ENCODE measurements around the gene ANO4.
"Not testable (repeated sequence)": the region's sequence is repeated elsewhere in the genome, so short reads cannot be mapped to it uniquely, and the experiment has no call there.

ANO4 gene

DNA sequence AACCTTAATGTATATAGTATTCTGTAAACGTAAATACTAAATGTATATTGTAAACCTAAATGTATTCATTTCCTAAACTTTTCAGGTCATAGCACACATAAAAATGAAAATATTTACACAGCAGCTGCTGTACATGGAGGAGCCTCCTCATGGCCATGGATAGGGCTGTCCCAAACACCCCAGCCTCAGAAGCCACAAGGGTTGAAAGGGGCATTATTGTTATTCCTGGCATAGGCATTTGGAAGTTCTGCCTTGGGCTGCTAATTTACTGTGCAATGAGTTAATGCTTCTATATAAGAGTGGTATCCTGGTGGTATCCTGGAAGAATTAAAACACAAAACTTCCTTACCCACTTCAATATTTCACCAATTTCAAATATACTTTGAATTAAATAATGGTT lies 256.1 kb downstream of the ANO4 start:
- no peak for DNase-seq

DNA sequence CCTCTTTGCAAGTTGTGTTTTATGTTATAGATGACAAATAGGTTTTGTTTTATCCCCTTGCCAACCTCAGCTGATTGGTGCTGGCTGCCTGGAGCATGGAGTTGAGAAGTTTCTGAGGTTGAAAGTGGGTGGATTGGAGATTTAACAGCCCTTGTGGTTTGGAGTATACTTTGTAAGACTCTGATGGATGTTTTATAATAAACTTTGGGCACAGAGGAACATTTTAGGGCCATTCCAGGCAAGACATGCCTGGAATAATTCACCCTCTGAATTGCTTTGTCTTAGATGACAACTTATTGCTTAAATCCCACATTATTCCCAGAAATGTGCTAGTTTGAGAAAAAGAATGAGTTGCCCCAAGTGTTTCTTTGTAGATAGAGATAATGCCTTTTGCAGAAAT lies 256.6 kb downstream of the ANO4 start:
- DNase-seq = no peak

DNA sequence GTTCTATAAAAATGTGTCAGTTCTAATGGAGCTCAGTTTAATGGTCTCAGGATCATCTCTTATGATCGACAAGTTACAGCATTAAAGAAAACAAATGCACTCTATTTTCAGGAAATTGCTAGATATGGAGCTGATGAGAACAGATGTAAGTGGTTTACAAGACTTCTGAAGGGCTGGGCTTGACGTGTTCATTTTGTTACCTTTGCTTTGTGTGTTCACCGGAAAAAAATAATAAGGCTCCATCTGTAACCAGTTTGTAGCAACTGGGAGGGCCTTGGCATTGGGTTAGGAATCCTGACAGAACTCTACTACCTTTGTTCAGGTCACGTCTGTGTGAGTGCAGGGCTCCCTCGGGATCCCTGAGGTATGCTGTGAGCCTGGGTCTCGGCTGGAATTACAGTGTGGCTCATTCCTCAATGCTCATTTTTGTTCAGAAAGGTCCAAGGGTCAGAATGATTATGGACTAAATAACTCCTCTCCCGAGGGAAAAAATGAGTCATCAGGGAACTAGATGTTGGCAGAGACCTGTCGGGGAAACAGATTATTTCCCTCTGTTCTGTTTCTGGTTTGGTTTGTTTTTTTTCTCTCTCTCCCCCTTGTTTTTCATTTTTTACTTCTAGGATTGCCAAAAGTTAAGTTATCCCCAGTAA lies 257.4 kb downstream of the ANO4 start:
- no peak for DNase-seq

DNA sequence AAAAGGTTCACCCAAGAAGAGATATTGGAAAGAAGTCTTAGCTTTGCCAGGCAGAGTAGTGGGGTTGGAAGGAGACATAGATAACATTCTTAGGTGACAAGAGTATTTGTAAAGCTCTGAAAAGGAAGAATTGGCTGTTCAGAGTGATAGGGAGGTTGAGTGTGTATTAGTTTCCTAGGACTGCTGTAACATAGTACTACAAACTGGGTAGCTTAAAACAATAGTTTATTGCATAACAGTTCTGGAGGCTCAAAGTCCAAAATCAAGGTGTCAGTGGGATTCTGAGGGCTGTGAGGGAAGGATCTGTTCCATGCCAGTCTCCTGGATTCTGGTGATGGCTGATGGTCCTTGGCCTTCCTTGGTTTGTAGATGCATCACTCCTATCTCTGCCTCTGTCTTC lies 258.6 kb downstream of the ANO4 start:
- DNase-seq = no peak

DNA sequence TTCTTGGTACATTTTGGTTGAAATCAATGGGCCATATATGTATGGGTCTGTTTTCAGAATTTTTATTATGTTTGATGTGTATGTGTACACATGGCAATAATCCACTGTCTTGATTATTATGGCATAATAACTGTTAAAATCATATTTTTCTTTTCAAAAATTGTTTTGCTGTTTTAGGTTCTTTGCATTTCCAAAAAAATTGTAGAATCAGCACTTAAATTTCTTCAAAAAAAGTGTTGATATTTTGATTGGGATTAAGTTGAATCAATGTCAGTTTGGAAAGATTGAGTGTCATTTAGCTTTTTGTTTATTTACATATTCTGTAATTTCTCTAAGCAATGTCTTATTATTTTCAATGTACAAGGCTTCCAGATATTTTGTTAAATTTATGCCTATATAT lies 261.4 kb downstream of the ANO4 start:
- DNase-seq = no peak

DNA sequence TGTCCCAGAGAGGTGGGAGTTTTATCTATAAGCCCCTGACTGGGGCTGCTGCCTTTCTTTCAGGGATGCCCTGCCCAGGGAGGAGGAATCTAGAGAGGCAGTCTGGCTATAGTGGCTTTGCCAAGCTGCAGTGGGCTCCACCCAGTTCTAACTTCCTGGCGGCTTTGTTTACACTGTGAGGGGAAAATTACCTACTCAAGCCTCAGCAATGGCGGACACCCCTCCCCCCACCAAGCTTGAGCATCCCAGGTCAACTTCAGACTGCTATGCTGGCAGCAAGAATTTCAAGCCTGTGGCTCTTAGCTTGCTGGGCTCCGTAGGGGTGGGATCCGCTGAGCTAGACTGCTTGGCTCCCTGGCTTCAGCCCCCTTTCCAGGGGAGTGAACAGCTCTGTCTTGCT lies 267.9 kb downstream of the ANO4 start:
- not testable (repeated sequence) for DNase-seq

DNA sequence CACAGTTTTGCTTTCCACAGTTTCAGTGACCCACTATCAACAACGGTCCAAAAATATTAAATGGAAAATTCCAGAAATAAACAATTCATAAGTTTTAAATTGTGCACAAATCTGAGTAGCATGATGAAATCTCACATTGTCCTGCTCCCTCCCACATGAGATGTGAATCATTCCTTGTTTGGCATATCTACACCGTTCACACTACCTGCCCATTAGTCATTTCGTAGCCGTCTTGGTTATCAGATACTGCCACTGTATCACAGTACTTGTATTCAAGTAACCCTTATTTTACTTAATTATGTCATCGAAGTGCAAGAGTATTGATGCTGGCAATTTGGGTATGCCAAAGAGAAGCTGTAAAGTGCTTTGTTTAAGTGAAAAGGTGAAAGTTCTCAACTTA lies 270.1 kb downstream of the ANO4 start:
- DNase-seq = no peak

DNA sequence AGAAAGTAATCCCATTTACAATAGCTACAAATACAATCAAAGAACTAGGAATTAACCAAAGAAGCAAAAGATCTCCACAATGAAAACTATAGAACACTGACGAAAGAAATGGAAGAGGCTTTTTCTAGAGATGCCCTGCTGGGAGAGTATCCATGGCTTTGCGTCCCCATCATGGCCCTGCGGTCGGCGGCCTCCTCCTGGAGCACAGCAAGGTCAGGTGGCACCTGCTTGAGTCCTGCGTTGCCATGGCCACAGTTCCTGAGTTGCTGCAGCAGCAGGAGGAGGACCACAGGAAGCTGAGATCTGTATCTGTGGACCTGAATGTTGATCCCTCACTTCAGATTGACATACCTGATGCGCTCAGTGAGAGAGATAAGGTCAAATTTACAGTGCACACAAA lies 271.9 kb downstream of the ANO4 start:
- no peak for DNase-seq

DNA sequence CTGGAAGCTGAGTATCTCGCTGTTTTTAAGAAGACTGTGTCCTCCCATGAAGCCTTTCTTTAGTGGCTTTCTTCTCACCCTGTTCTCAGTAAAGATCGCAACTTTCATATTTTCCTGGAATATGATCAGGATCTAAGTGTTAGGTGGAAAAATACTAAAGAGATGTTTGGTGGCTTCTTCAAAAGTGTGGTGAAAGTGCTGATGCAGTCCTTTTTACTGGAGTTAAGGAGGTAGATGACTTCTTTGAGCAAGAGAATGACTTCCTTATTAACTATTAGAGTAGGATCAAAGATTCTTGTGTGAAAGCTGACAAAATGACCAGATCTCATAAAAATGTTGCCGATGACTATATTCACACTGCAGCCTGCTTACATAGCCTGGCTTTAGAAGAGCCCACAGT lies 273.8 kb downstream of the ANO4 start:
- DNase-seq = no peak

DNA sequence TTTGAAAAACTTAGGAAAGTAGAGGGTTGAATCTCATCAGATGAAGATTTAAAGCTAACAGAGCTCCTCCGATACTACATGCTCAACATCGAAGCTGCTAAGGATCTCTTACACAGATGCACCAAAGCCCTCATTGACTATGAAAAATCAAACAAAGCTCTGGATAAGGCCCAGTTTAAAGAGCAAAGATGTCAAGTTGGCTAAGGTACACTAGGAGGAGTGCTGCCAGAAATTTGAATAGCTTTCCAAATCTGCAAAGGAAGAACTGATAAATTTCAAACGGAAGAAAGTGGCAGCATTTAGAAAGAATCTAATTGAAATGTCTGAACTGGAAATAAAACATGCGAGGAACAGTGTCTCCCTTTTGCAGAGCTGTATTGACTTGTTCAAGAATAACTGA lies 274.3 kb downstream of the ANO4 start:
- no peak for DNase-seq

DNA sequence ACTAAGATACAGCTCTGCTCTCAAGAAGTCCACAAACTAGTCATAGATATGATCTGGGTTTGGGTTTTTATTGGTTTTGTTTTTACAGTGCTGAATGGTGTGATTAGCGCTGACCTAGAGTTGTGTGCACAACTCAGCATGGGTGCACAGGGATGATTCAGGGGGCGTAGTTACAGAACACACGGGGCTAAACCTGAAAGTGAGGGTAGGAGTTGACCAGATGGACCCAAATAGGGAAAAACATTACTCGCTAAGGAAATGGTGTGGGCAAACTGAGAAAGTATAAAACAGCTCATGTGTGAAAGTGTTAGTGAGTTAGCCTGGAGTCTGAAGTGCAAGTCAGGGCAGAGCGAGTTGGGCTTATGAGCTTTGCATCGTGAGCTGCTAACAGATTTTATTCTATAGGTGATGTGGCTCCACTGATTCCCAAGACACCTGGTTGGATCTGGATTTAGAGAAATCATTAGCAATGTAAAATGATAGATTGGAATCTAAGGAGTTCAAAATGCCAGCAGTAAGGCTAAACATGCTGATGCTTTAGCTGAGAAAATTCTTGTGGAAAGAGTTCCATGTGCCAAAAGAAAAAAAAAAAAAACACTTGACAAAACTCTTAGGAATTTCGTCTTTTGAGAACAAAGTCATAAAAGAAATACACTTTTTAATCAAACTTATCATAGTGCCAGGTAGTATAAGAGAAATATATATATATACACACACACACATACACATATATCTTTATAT lies 280.5 kb downstream of the ANO4 start:
- DNase-seq = no peak

DNA sequence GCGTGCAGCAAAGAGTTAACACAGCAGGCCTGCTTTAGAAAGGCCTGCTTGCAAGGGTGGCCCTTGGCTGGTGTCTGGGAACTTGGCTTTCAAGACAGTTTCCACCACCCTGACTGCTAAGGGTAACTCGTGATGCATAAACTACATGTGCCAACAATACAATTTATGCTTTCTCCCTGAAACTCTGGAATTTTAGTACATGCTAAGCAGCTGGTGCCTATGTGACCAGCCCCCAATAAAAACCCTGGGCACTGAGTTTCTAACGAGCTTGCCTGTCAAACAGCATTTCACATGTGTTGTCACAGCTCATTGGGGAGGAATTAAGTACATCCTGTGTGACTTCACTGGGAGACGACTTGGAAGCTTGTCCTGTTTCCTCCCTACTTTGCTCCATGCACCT lies 282.3 kb downstream of the ANO4 start:
- DNase-seq = no peak

DNA sequence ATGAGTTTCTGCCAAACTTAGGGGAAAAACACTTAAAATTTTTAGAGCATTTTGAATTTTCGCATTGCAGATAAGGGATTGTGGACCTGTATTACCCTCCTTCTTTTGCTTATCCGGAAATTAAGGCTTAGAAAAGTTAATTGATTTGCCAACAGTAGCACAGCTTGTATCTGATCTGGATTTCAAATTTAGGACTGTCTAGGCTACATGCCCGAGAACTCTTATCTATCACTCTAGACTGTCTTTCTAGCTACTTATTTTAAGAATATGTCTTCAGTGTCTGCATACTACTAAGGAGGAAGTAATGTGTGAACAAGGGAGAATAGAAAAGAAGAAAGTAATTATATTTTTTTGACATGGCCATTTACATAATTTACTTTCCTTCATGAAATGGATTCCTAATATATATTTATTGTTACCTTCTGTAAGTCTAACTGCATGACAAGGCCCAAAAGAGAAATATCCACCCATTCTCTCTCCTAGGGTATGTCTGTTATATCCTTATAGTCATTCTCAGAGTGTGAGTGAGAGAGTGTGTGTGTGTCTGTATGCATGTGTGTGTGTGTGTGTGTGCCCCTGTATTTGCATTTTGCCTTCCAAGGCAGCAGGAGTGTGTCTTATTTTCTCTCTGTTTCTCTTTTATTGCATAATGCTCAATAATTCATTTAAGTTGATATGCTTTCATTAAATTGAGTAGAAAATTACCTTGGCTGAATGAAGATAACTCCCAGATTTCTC lies 283.4 kb downstream of the ANO4 start:
- DNase-seq = no peak

DNA sequence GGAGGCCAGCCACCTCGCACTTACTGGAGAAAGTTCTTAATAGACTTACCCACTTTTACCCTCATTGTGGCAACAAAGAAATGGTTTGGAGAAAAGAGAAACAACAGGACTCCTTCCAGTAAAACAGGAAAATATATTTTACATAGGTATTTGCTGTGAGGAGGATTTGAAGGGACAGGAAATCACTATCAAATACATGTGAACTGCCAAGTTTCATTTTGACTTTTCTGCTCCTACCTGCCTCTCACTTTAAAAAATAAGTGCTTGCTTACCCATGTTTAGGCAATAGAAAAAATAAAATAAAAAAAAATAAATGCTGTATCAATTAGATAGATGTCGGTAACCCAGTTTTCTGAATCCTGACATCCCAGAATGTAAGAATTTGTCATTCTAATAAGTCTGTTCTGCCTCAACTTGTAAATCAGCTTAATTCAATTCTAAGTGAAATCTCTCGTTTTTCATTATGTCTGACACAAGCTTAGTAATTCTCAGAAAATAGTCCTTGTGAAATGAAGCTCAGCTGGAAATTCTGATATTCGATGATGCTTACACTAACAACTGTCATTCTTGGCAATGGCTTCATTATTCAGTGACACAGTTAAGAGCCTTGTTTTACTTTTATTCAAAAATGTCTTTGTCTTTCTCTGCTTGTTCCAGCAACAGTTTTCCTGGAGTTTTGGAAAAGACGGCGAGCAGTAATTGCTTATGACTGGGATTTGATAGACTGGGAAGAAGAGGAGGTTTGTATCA lies 284.1 kb downstream of the ANO4 start:
- no peak for DNase-seq

DNA sequence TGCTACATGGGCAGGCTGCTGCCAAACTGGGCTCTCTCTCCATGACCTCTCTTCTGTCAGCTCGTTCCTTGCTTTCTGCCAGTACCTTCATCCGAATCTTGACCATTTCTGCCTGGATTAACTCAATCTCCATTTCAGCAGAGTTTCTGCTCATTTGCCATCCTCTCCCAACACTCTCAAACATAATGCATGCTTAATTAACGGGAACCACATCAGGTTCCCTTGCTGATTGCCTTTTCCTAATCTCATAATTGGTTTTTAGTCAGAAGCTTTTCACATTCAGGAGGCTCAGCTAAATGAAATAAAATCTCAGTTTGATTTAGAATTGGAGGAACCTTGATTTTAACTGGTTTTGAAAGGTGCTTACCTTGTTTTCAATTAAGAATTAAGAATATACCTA lies 288.1 kb downstream of the ANO4 start:
- DNase-seq = no peak

DNA sequence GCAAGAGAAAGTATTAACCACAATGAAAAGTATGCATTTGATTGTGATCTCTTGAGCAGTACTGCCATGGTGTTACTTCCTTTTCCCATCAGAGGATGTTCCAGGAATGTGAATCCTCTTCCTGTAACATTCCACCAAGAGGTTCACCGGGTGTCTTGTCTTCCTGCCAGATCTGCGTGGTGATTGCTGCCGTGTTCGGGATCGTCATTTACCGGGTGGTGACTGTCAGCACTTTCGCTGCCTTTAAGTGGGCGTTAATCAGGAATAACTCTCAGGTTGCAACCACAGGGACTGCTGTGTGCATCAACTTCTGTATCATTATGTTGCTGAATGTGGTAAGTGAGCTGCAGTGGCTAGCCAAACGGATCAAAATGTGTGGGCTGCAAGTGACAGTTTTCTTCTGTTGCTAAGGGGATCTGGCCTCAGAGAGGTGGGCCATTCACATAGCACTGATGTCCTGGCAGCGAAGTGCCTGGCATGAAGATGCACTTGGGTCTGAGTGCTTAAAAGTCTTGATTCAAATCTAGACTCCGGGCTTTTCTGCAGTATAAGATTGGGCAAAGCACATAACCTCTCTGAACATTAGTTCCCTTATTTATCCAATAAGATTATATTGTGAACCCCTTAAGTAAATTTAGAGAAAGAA lies 292.0 kb downstream of the ANO4 start:
- no peak for DNase-seq

DNA sequence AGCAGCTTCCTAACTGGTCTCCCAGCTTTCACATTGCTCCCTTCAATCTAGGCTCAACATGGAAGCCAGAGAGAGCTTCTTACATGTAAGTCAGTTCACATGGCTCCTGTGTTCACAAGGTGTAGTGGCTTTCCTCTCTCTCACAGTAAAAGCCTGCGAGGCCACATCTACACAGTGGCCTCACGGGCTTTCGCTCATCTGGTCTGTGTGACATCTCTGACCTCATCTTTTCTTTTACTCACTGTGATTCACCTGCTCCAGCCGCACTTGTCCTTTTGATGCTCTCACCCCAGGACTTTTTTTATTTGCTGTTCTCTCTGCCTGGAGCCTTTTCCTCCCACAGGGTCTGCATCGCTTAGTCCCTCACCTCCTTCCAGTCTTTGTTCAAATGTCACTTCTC lies 293.3 kb downstream of the ANO4 start:
- DNase-seq = no peak

DNA sequence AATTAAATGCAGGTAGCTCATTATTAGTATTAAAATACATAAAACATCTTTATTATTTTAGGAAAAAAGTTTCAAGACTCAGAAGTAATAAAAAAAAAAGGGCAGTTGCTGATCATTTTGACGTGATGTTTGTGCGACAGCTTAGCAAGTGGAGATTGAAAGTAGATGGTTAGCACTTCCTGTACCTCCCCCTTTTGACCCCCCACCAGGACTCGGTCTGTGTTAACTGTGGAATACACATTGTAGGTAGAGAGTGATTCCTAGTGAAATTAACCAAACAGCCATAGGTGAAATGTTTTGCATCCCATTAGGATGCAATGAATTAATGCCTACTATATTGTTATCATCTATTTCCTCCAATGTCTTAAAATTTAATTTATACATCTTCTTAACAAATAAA lies 294.7 kb downstream of the ANO4 start:
- no peak for DNase-seq

DNA sequence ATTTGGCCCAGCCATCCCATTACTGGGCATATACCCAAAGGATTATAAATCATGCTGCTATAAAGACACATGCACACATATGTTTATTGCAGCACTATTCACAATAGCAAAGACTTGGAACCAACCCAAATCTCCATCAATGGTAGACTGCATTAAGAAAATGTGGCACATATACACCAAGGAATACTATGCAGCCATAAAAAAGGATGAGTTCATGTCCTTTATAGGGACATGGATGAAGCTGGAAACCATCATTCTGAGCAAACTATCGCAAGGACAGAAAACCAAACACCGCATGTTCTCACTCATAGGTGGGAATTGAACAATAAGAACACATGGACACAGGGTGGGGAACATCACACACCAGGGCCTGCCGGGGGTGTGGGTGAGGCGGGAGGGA lies 295.6 kb downstream of the ANO4 start:
- DNase-seq = not testable (repeated sequence)

DNA sequence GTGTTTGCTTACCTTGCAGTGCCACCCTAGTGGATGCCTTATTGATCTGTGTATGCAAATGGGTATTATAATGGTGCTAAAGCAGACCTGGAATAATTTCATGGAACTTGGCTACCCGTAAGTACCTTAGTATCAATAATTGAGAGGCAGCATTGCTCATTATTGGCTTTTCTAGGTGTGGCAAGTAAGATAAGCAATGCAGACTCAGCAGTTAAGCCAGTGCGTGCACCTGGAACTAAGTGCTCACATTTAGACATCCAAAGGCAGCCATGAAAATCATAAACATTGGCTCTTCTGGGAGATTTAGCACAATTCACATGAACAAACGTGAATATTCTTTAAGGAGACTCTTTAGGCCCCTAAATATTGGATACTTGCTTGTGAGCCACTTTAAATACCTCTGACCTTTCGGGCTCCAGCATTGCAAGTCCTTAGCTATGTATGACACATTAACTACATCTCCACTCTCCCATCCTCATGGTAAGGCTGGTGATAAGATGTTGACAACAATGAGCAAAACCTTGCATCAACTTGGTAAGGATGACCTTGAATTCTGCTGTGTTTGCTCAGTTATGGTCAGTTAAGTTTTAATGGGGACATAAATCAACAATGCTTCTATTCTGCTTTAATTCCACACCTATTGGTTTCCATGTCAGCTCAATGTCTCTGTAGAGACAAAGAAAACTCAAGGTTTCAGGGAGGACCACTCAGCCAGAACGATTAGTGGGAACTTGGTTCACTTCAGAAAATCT lies 303.4 kb downstream of the ANO4 start:
- no peak for DNase-seq

DNA sequence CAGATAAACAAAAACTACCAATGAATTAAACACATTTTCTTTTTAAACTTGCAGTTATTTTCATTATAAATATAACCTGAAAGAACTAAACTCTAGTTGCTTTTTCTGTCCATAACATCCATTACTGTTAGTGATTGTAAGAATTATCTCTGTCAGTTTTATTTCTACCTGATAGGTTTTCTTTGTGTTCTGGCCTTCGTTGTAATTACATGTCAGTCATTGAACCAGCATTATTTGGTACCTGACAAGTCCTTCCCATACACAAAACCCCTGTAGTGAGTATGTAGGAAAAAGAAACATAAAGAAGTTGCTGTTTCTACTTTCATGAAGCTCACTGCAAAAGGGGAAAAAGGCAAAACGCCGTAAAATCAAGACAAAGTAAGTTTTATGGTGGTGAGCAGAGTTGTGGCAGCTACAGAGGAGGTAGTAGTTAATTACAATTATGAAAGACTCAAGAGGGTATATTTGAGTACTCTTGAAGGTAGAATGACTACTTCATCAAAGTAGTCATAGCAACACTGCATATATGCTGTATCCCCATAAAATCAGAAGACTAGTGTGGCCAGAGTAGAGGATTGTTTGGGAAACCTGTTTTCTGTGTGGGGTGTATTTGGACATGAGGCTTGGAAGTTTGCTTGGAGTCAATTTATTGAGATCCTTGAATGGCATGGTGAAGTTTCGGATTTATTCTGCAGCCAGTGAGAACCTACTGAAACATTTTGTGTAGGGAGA lies 312.6 kb downstream of the ANO4 start:
- DNase-seq = no peak

DNA sequence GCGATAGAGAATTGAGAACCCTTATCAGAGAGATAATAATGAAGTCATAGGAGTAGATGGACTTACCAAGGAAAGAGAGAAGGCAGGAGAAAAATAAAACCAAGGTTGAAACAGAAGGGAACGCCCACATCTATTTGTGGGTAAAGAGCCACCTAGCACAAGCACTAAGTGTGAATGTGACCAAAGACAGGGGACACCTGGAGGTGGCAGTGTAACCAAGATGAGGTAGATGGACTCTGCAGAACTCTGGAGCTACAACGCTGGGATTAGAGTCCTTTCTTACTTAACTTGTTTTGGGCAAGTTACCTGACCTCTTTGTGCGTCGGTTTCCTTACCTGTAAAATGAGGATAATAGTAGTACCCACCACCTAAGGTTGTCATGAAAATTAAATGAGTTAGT lies 313.6 kb downstream of the ANO4 start:
- DNase-seq = no peak
